ENCODE results near the gene SLC25A51.

The SLC25A51 gene

DNA sequence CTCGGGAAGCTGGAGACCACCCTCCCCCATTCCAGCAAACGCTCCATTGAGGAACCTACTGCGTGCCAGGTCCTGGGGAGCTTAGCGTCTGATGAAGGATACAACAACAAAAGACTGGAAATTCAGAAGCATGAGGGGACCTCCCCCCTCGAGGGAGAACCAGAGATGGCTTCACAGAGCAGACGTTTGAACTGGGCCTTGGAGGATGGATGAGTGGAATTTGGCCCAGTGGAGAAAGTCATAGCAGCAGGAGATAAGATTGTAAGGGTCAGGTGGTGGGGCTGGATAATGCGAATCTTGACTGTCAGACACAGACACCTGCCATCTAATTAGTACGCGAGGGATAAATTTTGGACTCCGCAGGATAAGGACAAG, 1.2 kb upstream of the SLC25A51 start:
- H3K4me1 ChIP-seq (ENCODE audit: insufficient read depth, low read length, poor library complexity, severe bottlenecking): peaks cover 22% of the 10 kb centered on the region
- H3K4me3 ChIP-seq (ENCODE audit: low read length, poor library complexity, severe bottlenecking): peak overlapping the region; percentile 86
- H2AFZ ChIP-seq (ENCODE audit: low read length): no peak overlapping the region
- no peak for TF ChIP-seq EZH2phosphoT487 (IDR thresholded peaks at IDR 0.05; ENCODE audit: borderline replicate concordance)
- peaks cover 33% of the 10 kb centered on the region for H3K79me2 ChIP-seq (ENCODE audit: insufficient read depth, low read length)
- no peaks in the 10 kb centered on the region for H3K9me3 ChIP-seq (ENCODE audit: insufficient read depth, low read depth, low read length)
- peaks cover 16% of the 10 kb centered on the region for H4K20me1 ChIP-seq (ENCODE audit: insufficient read depth, low read length, poor library complexity, severe bottlenecking)
- peak overlapping the region; percentile 98 for H3K4me2 ChIP-seq (ENCODE audit: low read depth, low read length, poor library complexity, severe bottlenecking)
- no peaks in the 10 kb centered on the region for H3K27me3 ChIP-seq (ENCODE audit: insufficient read depth, low read length, poor library complexity, severe bottlenecking)
- peak overlapping the region; percentile 75 for H3K9ac ChIP-seq (ENCODE audit: low read depth, low read length, poor library complexity, severe bottlenecking)
- no peaks in the 10 kb centered on the region for H3F3A ChIP-seq (ENCODE audit: low read depth)
- H3K9me2 ChIP-seq (replicated peaks; ENCODE audit: low read depth, low read length): no peaks in the 10 kb centered on the region
- H3K36me3 ChIP-seq (ENCODE audit: insufficient read depth, low read length): no peaks in the 10 kb centered on the region

DNA sequence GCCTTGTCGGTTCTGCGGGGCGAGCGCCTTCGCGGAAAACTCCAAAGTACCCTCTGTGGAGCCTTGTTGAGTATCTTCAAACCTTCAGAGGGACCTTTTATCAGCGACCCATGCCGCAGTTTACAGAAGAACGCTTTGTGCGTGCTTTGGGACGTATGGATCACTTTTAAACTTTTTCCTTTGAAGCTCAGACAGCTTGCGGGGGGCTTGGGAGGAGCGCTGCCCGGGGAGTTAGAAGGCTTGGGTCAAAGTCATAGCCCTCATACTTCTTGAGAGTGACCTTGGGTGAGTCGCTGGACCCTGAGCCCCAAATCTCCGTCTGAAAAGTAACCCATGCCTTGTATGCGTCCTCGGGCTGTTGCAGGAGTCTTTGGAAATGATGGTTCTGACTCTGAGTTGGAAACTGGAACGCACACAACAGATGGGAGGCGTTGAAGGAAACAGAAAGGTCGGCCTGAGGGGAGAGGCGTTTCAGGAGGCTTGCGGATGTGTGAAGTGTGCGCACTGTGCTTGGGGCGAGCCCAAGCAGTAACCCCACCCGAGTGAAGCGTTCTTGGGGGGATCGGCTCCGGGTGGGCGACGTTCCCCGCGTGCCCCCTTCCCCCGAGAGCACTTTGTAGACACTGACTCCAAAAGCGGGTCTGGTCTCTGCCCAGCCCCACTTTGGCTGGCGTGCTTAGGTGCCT, 661 bp upstream of the SLC25A51 start:
- peaks cover 33% of the 10 kb centered on the region for H3K79me2 ChIP-seq (ENCODE audit: insufficient read depth, low read length)
- H3K4me2 ChIP-seq (ENCODE audit: low read depth, low read length, poor library complexity, severe bottlenecking): peak overlapping the region; percentile 98
- H2AFZ ChIP-seq (ENCODE audit: low read length): peak overlapping the region; percentile 91
- no peaks in the 10 kb centered on the region for H3K9me3 ChIP-seq (ENCODE audit: insufficient read depth, low read depth, low read length)
- no peaks in the 10 kb centered on the region for H3F3A ChIP-seq (ENCODE audit: low read depth)
- no peaks in the 10 kb centered on the region for H3K27me3 ChIP-seq (ENCODE audit: insufficient read depth, low read length, poor library complexity, severe bottlenecking)
- H3K36me3 ChIP-seq (ENCODE audit: insufficient read depth, low read length): no peaks in the 10 kb centered on the region
- H3K4me1 ChIP-seq (ENCODE audit: insufficient read depth, low read length, poor library complexity, severe bottlenecking): peaks cover 22% of the 10 kb centered on the region
- H3K9me2 ChIP-seq (replicated peaks; ENCODE audit: low read depth, low read length): no peaks in the 10 kb centered on the region
- TF ChIP-seq, protein P1, sequence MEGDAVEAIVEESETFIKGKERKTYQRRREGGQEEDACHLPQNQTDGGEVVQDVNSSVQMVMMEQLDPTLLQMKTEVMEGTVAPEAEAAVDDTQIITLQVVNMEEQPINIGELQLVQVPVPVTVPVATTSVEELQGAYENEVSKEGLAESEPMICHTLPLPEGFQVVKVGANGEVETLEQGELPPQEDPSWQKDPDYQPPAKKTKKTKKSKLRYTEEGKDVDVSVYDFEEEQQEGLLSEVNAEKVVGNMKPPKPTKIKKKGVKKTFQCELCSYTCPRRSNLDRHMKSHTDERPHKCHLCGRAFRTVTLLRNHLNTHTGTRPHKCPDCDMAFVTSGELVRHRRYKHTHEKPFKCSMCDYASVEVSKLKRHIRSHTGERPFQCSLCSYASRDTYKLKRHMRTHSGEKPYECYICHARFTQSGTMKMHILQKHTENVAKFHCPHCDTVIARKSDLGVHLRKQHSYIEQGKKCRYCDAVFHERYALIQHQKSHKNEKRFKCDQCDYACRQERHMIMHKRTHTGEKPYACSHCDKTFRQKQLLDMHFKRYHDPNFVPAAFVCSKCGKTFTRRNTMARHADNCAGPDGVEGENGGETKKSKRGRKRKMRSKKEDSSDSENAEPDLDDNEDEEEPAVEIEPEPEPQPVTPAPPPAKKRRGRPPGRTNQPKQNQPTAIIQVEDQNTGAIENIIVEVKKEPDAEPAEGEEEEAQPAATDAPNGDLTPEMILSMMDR (conservative IDR thresholded peaks at IDR 0.05; ENCODE audit: low read length): no peak; the same call in 1 of the 2 replicates
- no peak for TF ChIP-seq EZH2phosphoT487 (IDR thresholded peaks at IDR 0.05; ENCODE audit: borderline replicate concordance)
- H3K4me3 ChIP-seq (ENCODE audit: low read length, poor library complexity, severe bottlenecking): peak overlapping the region; percentile 86
- peaks cover 16% of the 10 kb centered on the region for H4K20me1 ChIP-seq (ENCODE audit: insufficient read depth, low read length, poor library complexity, severe bottlenecking)
- peak overlapping the region; percentile 75 for H3K9ac ChIP-seq (ENCODE audit: low read depth, low read length, poor library complexity, severe bottlenecking)

DNA sequence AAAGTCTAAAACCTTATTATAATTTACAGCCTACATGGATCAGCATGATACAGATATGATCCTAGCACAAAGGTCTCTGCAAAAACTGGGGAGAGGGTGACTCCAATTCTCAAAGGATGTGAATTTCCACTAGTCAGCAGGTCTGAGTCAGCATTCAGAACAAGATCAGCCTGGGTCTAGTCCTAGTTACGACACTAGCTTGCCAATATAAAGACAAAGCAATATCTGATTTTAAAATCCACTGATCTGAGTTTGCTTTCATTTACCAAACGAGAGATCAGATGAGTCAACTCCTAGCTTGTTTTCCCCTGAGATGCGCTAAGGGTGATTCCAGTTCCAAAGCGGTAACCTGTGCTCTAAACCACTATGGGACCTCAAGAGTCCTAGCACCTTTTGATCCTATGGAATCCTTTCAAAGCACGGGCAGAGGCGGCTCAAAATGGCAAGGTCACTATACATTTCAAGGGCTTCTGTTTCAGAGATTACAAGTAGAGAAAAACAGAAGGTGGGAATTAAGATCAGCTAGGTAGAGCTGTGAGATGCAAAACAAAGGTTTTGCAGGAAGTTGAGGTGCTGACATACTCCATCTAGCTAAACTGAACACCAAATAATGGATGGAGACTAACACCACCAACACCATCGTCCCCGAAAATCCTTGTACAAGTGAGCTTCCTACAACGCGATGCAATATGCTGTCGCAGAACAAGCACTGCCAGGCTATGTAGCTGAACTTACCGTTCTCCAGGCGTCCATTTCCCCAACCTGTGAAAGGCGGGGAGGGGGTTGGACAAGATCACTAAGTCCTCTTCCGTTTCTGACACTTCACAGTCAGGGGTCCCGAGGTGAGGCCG, 906 bp downstream of the SLC25A51 start:
- Histone ChIP-seq H3K9me2 (replicated peaks; ENCODE audit: low read depth, low read length) (no peaks in the 10 kb centered on the region), H4K20me1 (ENCODE audit: insufficient read depth, low read length, poor library complexity, severe bottlenecking) (peaks cover 20% of the 10 kb centered on the region), H3K9me3 (ENCODE audit: insufficient read depth, low read depth, low read length) (no peaks in the 10 kb centered on the region), H3K4me1 (ENCODE audit: insufficient read depth, low read length, poor library complexity, severe bottlenecking) (peaks cover 22% of the 10 kb centered on the region), H3K36me3 (ENCODE audit: insufficient read depth, low read length) (peaks cover 6% of the 10 kb centered on the region; the same call in 1 of the 2 replicates), H3F3A (ENCODE audit: low read depth) (no peaks in the 10 kb centered on the region), H3K79me2 (ENCODE audit: insufficient read depth, low read length) (peaks cover 36% of the 10 kb centered on the region), H3K9ac (ENCODE audit: low read depth, low read length, poor library complexity, severe bottlenecking) (peak overlapping the region; percentile 75), H3K4me2 (ENCODE audit: low read depth, low read length, poor library complexity, severe bottlenecking) (peak overlapping the region; percentile 98), H3K27me3 (ENCODE audit: insufficient read depth, low read length, poor library complexity, severe bottlenecking) (no peaks in the 10 kb centered on the region), H2AFZ (ENCODE audit: low read length) (peak overlapping the region; percentile 91), H3K4me3 (ENCODE audit: low read length, poor library complexity, severe bottlenecking) (peak overlapping the region; percentile 86)
- TF ChIP-seq EZH2phosphoT487 (IDR thresholded peaks at IDR 0.05; ENCODE audit: borderline replicate concordance): no peak
- TF ChIP-seq, protein P1 (conservative IDR thresholded peaks at IDR 0.05; ENCODE audit: low read length): no peak

Measured in Loucy (cell line).